HCT116 (cell line): ENCODE results near the gene RNF141.

Experiments
- CBX3 ChIP-seq: IDR thresholded peaks from 2 replicates; pipeline ENCODE4 v1.6.1; 2012; ENCODE audit warnings: low read depth
- EGR1 ChIP-seq: IDR thresholded peaks from 2 replicates; pipeline ENCODE4 v1.6.1; 2012; ENCODE audit warnings: low read depth
- EZH2 ChIP-seq: fragments of 200-600 bp; sonication (generic); IDR thresholded peaks from 2 replicates; pipeline ENCODE4 v1.6.1; 2017; ENCODE audit warnings: antibody characterized with exemption, mixed run types
- POLR2A ChIP-seq: IDR thresholded peaks from 2 replicates; pipeline ENCODE4 v1.7.0; 2011; ENCODE audit warnings: borderline replicate concordance; ENCODE audit not compliant: insufficient read depth, insufficient read length; ENCODE audit errors: extremely low read depth
- POLR2AphosphoS5 ChIP-seq: IDR thresholded peaks from 2 replicates; pipeline ENCODE4 v1.6.1; 2011; ENCODE audit warnings: mild to moderate bottlenecking, low read depth, low read length, moderate library complexity
- RAD21 ChIP-seq: IDR thresholded peaks from 2 replicates; pipeline ENCODE4 v1.6.1; 2012; ENCODE audit warnings: low read depth, mild to moderate bottlenecking
- SIN3A ChIP-seq: IDR thresholded peaks from 2 replicates; pipeline ENCODE4 v1.6.1; 2012; ENCODE audit warnings: low read depth
- ZNF274 ChIP-seq: fragments of 200-500 bp; sonication (Bioruptor generic); IDR thresholded peaks from 2 replicates; pipeline ENCODE4 v1.6.1; 2014; ENCODE audit warnings: mild to moderate bottlenecking, low read depth, low read length, inconsistent platforms
- TF ChIP-seq, protein P1 (sequence below), 3 experiments: fragments of 200-600 bp in 1 of 3; sonication (generic) in 1 of 3; IDR thresholded peaks in 2 of 3; conservative IDR thresholded peaks in 1 of 3; 2 replicates each; pipeline ENCODE4 v1.5.1; 2012 to 2017; ENCODE audit warnings: low read depth in 2 of 3, low read length in 2 of 3, antibody characterized with exemption in 1 of 3, borderline replicate concordance in 1 of 3, control low read depth in 1 of 3, mild to moderate bottlenecking in 1 of 3, mixed read lengths in 1 of 3, mixed run types in 1 of 3, moderate library complexity in 1 of 3; ENCODE audit not compliant: insufficient read depth in 1 of 3
- TF ChIP-seq, protein P2 (sequence below): IDR thresholded peaks from 2 replicates; pipeline ENCODE4 v1.6.1; 2012; ENCODE audit warnings: low read depth

DNA sequence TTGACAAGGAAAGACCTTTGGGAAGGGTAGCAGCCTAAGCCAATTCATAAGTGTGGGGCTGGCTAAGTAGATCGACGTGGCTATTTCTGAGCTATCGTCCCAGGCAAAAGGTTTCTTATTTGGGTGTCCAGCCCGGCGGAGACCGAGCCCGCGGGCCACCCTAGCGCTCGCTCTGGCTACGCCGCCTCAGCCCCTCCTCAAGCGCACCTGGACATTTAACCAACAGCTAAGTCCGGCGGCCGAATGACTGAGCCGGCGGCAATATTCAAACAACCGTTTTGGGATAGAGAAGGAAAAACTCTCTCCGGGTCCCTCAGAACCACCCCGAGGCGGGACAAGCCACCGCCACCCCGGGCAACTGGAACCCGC is 457 bp downstream of the RNF141 start:
- no peak for TF ChIP-seq ZNF274
- TF ChIP-seq, protein P1, sequence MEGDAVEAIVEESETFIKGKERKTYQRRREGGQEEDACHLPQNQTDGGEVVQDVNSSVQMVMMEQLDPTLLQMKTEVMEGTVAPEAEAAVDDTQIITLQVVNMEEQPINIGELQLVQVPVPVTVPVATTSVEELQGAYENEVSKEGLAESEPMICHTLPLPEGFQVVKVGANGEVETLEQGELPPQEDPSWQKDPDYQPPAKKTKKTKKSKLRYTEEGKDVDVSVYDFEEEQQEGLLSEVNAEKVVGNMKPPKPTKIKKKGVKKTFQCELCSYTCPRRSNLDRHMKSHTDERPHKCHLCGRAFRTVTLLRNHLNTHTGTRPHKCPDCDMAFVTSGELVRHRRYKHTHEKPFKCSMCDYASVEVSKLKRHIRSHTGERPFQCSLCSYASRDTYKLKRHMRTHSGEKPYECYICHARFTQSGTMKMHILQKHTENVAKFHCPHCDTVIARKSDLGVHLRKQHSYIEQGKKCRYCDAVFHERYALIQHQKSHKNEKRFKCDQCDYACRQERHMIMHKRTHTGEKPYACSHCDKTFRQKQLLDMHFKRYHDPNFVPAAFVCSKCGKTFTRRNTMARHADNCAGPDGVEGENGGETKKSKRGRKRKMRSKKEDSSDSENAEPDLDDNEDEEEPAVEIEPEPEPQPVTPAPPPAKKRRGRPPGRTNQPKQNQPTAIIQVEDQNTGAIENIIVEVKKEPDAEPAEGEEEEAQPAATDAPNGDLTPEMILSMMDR (IDR thresholded peaks at IDR 0.05 in 2 of 3, conservative IDR thresholded peaks at IDR 0.05 in 1 of 3; ENCODE audit: borderline replicate concordance in 1 of 3, insufficient read depth in 1 of 3, low read depth in 2 of 3, low read length in 2 of 3), result no peak
- TF ChIP-seq, protein P2, sequence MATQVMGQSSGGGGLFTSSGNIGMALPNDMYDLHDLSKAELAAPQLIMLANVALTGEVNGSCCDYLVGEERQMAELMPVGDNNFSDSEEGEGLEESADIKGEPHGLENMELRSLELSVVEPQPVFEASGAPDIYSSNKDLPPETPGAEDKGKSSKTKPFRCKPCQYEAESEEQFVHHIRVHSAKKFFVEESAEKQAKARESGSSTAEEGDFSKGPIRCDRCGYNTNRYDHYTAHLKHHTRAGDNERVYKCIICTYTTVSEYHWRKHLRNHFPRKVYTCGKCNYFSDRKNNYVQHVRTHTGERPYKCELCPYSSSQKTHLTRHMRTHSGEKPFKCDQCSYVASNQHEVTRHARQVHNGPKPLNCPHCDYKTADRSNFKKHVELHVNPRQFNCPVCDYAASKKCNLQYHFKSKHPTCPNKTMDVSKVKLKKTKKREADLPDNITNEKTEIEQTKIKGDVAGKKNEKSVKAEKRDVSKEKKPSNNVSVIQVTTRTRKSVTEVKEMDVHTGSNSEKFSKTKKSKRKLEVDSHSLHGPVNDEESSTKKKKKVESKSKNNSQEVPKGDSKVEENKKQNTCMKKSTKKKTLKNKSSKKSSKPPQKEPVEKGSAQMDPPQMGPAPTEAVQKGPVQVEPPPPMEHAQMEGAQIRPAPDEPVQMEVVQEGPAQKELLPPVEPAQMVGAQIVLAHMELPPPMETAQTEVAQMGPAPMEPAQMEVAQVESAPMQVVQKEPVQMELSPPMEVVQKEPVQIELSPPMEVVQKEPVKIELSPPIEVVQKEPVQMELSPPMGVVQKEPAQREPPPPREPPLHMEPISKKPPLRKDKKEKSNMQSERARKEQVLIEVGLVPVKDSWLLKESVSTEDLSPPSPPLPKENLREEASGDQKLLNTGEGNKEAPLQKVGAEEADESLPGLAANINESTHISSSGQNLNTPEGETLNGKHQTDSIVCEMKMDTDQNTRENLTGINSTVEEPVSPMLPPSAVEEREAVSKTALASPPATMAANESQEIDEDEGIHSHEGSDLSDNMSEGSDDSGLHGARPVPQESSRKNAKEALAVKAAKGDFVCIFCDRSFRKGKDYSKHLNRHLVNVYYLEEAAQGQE, result no peak
- TF ChIP-seq EGR1, result no peak
- no peak for TF ChIP-seq SIN3A
- no peak for TF ChIP-seq POLR2A
- TF ChIP-seq EZH2, result no peak
- TF ChIP-seq POLR2AphosphoS5, result no peak
- TF ChIP-seq CBX3, result no peak
- no peak for TF ChIP-seq RAD21
